HG03175 (cell line): Measurements from ENCODE around the gene HES5.
"Not testable (repeated sequence)": the region's sequence is repeated elsewhere in the genome, so short reads cannot be mapped to it uniquely, and the experiment has no call there.

Experiments used
- ATAC-seq: cut with Tn5 transposase; IDR thresholded peaks from one replicate; pipeline ENCODE4 v1.9.1; 2021; ENCODE audit warnings: mild to moderate bottlenecking, moderate library complexity; ENCODE audit not compliant: unreplicated experiment

Gene HES5, protein sequence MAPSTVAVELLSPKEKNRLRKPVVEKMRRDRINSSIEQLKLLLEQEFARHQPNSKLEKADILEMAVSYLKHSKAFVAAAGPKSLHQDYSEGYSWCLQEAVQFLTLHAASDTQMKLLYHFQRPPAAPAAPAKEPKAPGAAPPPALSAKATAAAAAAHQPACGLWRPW

DNA sequence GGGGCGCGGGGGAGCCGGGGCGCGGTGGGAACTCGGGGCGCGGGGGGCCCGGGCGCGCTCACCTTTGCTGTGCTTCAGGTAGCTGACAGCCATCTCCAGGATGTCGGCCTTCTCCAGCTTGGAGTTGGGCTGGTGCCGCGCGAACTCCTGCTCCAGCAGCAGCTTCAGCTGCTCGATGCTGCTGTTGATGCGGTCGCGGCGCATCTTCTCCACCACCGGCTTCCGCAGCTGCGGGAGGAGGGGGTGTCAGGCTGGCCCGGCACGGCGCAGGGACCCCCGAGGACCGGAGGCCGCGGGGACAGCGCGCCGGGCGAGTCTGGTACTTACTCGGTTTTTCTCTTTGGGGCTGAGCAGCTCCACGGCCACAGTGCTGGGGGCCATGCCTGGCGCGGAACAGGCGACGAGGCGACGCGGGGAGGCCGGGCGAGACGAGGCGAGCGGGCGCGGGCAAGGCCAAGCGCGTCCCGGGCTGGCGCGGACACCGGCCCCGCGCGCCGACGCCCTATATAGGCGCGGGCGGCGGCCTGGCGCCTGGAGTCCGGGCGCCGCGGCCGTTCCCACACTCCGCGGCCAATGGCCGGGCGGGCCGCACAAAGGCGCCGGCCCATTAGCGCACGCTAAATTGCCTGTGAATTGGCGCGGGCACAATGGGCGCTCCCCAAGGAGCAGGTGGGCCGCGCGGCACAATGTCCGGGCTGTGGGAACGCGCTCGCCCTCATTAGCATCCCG lies at the start of gene HES5:
Gene HES5 (minus strand): TSS at position 480 of the 729 bp plus-strand sequence. CDS start 99 bp downstream, at position 381.
- no peak for ATAC-seq

DNA sequence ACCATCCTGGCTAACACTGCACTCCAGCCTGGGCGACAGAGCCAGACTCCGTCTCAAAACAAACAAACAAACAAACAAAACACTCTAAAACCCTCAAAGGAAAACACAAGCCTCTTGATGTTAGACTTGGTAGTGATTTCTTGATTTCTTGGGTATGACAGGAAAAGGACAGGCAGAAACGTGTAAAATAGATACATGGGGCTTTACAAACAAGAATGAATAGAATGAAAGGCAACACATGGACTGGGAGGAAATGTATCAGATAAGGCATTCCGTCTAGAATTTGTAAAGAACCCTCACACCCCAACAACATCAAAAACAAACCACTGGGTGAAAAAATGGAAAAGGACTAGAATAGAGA lies 48.7 kb upstream of the HES5 start:
- no peak for ATAC-seq

DNA sequence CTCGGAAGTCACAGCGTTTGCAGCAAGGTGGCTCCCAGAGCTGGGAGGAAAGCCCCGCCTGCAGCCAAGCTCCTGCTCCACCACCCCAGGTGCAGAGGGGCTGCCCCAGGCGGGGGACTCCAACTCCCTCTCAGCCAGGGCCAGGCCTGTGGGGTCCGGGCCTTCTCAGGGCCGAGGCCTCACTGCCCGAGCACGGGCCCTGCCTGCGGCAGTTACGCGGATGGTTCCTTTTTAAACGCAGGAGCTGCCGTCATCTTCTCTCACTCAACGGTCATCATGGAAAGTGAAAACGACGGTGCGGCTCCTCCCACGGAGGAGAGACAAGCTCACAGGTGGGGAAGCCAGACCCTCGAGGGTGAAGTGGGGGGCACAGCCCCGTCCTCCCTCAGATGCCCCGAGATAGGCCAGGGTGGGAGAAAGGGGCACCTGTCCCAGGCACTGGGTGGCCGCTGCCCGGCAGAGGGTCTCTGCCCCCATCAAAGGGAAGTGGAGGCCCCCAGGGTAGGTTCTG lies 47.6 kb upstream of the HES5 start:
- peak; percentile 32 for ATAC-seq

DNA sequence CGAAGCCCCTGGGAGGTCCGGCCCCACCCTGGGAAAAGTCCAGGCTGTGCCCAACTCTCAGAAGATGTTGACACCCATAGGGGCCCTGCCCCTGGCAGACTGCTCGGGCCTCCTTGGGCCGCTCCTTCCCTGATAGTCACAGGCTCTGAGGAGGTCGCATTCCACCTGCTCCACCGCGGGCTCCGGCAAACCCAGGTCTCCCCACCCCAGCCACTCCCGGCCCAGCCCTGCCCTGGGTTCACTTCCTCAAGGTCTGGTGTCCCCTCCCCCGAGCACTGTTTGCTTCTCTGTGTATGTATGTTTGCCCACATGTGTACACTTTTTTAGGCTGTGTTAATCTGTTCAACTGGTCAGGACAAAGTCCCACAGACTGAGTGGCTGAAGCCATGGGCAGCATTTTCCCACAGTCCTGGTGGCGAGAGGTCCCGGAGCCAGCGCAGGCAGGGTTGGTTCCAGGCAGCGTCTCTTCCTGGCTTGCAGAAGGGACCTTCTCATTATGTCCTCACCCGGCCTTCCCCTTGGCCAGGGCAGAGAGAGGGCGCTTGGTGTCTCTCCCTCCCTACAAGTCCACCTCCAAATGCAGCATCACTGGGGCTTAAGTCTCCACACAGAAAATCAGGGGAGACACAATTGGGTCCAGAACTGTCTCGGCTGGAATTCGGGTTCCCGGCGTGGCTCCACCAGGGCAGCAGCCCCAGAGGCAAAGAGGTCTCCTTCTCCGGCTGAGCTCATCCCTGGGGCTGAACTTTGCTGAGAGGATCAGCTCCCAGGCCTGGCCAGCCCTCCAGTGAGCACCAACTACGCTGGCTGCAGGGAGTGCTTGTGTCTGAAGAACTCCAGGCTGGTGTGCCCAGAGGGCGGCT lies 46.0 kb upstream of the HES5 start:
- no peak for ATAC-seq

DNA sequence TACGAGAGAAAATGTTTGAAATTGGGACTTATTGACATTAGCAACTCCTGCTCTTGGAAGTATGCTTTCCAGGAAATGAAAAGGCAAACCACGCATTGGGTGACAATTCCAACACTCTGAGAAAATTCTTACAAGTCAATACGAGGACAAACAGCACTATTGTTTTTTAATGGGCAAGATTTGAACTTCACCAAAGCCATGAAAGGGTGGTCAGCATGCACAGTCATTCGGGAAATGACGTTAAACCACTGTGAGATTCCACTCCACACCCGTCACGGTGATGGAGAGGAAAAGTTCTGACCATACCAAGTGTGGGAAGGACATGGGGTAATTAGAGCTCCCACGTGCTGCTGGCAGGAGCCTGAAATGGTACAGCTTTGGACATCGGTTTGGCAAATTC lies 44.3 kb upstream of the HES5 start:
- no peak for ATAC-seq

DNA sequence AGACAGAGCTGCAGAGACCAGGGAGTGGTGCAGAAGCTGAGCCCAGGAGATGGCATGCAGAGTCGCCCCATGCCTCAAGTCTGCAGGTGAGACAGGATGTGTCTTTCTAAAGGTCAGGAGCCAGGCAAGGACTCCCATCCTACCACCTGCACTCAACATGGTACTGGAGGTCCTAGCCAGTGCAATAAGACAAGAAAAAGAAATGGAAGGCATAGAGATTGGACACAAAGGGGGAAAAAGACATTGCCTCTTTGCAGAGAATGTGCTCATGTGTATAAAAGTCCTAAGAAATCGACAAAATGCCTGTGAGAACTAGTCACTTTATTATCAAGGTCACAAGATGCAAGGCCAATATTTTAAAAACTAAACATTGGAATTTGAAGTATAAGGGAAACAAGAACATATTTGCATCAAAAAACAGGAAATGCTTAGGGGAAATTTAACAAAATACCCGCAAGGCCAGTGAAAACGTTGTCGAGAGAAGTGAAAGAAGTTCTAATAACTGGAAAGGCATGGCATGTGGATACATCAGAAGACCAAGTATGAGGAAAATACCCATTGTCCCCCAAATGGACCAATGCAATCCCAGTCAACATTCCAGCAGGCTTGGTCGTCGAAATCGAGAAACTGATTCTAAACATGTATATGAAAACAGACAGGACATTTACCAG lies 43.3 kb upstream of the HES5 start:
- no peak for ATAC-seq

DNA sequence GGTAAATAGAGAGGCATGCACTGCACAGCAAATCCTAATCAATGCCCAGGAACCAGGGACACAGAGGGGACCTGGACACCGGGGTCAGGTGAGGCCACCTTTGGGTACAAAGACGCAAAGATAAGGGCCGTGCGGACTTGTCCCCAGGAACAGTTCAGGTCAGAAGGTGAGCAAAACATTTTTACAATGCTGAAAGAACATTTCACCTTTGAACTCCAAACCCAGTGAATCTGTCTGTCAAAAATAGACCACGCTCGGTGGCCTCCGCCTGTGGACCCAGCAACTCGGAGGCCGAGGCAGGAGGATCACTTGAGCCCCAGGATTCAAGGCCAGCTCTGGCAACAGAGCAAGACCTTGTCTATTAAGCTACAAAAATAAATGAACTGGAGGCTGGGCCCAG lies 41.3 kb upstream of the HES5 start:
- ATAC-seq: no peak

DNA sequence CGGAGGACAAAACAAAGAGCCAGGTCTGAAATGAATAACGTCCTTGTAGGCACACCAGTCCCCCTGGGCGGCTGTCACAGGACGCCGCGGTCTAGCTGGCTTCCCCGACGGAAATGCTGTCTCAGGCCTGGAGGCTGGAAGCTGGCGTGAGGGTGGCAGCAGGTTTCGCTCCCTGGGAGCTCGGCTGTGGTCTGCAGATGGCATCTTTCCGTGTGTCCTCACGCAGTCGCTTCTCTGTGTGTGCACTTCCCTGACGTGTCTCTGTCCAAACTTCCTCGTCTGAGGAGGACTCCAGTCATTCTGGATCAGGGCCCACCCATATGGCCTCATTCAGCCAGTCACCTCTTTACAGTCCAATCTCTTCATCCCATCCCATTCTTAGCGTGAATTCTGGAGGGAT lies 40.3 kb upstream of the HES5 start:
- ATAC-seq: no peak

DNA sequence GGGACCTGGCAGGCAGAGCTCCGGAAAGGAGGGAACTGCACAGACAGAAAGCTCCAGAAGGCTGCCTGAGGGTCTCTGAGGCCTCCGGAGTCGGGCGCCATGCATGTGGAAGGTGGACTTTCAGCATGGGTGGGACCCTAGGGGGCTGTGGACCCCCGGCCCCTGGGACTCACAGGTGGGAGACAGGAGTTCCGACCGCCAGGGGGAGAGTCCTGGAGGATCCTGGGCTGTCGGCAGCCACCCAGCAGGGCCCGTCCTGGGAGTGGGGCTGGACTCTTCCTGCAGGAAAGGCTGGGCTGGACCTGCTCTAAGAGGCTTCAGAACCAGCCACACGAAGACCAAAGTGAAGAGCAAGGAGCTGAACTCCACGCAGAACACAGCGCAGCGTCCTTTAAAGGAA lies 39.6 kb upstream of the HES5 start:
- not testable (repeated sequence) for ATAC-seq

DNA sequence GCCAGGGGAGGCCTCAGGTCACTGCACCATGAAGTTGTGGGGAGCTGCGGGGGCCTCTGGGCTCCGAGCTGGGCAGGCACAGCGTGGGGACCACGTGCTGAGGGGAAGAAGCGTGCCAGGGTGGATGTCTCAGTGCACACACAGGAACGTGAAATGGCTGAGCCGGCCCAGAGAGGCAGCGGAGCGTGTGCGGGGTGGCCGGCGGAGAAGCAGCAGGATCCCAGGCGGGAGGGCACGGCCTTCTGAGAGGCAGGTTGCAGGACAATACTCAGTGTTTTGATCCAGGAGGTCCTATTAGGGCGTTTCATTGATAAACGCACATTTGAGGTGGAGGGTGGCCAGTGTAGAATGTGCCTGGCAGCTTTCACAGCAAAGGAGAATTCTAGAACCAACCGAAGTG lies 39.0 kb upstream of the HES5 start:
- ATAC-seq: no peak

DNA sequence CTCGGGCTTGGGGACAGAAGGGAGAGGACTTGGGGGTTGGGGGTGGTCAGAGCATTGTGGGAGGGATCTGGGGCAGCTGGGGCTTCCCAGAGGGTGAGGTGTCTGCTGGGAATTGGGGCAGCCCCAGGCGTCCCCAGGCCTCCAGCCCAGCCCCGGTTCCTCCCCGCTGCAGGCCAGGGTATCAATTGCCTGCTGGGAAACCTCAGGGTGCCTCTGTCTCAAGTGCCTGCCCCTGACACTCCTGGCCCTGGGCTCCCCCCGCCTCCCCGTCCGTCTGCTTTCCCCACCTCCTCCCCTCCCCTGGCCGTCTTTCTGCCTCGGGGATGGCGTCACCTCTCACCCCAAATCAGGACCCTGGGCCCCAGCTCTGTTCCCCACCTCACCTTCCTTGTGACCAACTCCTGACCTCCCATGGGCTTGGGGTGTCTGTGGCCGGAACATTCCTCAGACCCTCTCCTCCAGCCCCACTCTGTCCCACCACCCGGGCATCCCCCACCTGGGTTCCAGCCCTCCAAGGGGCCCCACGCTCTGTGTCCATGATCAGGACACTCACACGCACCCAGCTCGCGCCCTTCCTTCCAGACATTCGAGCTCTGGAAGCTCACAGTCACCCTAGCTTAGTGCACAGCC lies 38.2 kb upstream of the HES5 start:
- ATAC-seq: not testable (repeated sequence)

DNA sequence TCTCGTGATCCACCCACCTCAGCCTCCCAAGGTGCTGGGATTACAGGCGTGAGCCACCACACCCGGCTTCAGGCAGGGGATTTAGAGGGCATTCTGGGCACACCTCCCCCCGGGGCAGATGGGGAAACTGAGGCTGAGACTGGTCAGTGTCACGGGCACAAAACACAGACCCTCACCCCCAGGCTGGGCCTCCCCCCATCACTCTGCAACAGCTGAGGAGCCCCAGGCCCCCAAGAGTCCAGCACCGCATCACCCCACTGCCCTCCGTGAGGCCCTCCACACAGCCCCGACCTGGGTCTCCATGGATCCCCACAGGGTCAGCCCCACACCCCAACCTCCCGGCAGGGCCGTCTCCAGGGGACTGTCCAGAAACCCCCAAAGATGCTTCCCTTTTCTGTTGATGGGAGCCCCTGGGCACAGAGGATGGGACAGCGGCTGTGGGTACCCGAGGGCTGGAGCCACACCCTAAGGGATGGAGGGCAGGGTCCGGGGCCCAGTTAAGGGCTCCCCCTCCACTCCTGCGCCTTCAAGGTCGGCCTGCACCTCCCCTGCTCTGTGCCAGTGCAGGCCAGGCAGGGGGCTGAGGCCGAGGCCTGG lies 37.1 kb upstream of the HES5 start:
- no peak for ATAC-seq

DNA sequence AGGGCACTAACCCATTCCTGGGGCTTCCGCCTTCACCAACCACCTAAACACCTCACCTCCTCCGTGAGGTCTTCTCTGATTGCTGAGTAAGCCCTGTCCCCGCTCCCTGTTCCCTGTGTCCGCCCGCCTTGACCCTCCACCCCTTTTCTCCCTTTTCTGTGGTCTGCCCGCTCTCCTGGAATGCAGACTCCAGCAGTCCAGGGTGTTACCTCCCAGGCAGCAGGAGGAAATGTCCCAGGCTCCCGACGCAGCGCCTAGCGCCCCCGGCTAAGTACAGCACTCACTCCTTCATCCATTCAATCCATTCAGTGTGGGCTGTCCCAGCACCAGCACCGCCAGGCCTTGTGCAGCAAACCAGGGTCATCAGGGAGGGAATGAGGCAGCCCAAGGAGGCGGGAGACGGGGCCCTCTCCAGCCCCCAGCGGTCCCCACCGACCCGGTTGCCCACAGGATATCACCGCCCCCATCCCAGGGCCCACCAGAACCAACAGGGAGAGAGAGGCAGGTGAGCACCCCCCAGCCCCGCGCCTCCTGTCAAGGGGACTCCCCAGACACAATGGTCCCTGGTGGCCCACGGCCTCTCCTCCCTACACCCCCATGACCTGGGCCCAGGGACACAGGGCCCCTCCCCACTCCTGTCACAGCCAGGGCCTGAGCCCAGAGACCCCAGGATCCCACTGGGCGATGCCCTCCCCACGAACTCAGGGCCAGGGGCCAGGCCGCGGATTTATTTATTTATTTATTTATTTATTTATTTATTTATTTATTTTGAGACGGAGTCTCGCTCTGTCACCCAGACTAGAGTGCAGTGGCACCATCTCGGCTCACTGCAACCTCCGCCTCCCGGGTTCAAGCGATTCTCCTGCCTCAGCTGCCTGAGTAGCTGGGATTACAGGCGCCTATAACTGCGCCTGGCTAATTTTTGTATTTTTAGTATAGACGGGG lies 36.3 kb upstream of the HES5 start:
- ATAC-seq: no peak

DNA sequence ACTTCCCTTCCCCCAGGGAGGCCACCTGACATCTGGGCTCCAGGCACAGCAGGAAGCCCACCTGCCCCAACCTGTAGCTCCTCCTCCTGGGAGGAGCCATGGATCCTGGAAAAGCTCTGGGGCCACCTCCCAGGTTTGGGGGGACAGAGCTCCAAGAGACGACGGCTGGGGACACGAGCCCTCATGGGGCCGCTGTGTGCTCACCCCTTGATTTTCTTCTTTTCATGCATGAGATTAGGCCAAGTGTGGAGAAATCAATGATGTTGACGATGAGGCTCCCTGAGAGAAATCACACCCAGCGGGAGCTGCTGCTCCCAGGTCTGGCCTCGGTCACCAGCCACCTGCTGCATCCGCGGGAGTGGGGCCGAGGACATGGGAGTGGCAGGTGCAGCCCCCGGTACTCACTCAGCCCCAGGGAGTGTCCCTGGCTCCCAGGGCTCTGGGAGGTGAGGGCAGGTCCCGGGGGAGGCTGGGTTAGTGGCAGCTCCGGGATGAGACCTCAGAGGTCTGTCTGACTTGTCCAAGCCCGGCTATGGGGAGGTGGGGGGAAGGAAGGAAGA lies 34.8 kb upstream of the HES5 start:
- ATAC-seq: no peak

DNA sequence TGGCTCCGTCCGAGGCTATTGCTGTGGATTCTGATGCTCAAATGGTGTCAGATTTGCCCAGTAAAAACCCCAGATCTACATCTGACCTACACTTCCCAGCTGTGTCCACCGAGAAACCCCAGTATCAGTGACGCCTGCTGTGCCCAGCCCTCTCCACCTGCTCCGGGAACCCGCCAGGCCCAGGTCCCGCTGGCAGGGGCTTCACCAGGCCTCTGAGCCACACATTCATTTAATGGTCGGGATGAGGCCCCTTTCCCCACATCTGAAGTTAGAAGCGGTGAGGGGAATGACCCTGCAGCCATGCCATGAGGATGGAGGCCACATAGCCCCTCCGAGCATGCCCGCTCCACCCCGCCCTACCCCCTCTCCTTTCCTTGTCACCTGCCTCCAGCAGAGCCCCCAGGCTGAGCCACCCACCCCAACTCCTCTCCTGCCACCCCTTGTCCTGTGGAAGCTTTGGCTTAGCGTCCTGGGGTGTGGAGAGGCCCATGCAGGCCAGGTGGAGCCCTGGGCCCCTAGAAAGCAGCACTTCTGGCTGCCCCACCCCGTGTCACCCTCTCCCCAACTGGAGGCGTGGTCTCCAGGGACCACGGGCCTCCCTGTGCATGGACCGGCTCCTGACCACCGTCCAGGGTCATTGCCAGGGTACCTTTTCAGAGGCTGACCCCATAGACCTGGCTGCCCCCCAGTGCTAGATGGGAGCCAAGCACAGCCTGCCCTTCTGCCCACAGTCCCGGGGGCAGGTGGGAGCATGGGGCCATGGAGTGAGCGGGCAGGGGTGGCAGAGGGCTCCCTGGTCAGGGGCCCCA lies 34.1 kb upstream of the HES5 start:
- no peak for ATAC-seq

DNA sequence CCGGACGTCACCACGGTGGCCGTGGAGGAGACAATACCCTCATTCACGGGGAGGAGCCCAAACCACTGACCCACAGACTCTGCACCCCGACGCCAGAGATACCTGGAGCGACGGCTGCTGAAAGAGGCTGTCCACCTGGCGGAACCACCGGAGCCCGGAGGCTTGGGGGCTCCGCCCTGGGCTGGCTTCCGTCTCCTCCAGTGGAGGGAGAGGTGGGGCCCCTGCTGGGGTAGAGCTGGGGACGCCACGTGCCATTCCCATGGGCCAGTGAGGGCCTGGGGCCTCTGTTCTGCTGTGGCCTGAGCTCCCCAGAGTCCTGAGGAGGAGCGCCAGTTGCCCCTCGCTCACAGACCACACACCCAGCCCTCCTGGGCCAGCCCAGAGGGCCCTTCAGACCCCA lies 33.1 kb upstream of the HES5 start:
- no peak for ATAC-seq

DNA sequence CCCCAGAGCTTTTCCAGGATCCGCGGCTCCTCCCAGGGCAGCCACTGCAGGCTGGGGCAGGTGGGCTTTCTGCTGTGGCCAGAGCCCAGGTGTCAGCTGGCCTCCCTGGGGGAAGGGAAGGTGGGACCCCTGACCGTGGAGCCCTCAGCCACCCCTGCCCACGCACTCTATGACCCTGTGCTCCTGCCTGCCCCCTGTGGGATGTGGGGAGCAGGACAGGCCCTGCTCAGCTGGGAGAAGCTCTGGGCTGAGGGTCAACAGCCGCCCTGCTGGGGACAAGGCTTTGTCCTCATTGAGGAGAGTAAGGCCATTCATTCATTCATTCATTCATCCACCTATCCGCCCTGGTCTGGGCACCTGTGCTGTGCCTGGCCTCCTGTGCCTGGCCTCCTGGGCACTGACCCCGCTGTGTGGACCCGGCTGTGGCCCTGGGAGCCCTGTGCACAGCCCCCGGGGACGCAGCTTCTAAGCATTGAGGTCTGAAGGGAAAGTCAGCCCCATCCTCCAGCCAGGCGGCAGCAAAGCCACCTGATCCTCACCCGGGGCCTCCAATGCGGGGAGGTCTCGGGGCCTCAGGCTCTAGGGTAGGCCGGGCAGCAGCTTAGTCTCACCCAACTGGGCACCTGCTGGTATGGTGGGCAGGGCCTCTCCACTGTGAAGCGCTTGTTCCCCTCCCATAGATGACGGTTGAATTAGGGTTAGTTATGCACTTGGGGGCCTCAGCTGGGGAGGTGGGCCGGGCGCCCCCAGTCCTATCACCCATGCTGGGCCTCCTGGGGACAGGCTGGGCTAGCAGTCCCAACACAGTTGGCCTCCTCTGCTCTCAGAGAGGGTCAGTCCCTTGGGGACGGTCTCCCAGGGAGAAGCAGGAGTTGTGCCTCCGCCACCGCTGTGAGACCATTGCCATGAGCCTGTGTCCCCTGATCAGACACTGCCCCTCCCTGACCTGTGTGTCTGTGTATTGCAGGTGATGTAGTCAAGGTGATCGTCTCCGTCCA lies 32.1 kb upstream of the HES5 start:
- ATAC-seq: no peak
